ELR (cell line): ENCODE data around the gene ADAMTSL3.
A peak's percentile ranks its signal among the peaks of the same experiment; 100 is the strongest.
"Not testable (repeated sequence)": the region's sequence is repeated elsewhere in the genome, so short reads cannot be mapped to it uniquely, and the experiment has no call there.

ENCODE experiments used
- DNase-seq: peaks from one replicate; pipeline ENCODE4 v3.0.0-alpha.2; 2015; ENCODE audit warnings: low read depth

The ADAMTSL3 gene

GRCh38 chr15:84033793-84034553 lies 380.1 kb downstream of the ADAMTSL3 start:
- DNase-seq: no peak

- peak; percentile 4 for DNase-seq
Measured at GRCh38 chr15:84034578-84035398, 380.9 kb downstream of the ADAMTSL3 start.

GRCh38 chr15:84035399-84035766 lies 381.5 kb downstream of the ADAMTSL3 start:
- peak; percentile 40 for DNase-seq

GRCh38 chr15:84037301-84037700 lies 383.4 kb downstream of the ADAMTSL3 start:
- DNase-seq: no peak

- DNase-seq: not testable (repeated sequence)
Measured at GRCh38 chr15:84042434-84043056, 388.6 kb downstream of the ADAMTSL3 start.

- no peak for DNase-seq
Measured at GRCh38 chr15:84046064-84046637, 392.2 kb downstream of the ADAMTSL3 start.

GRCh38 chr15:84049480-84049879 lies 395.6 kb downstream of the ADAMTSL3 start:
- DNase-seq: not testable (repeated sequence)

GRCh38 chr15:84050076-84050475 lies 396.2 kb downstream of the ADAMTSL3 start:
- no peak for DNase-seq

- DNase-seq: not testable (repeated sequence)
Measured at GRCh38 chr15:84051146-84051545, 397.2 kb downstream of the ADAMTSL3 start.

- DNase-seq: not testable (repeated sequence)
Measured at GRCh38 chr15:84054544-84054943, 400.6 kb downstream of the ADAMTSL3 start.

- no peak for DNase-seq
Measured at GRCh38 chr15:84057714-84058331, 403.9 kb downstream of the ADAMTSL3 start.

- DNase-seq: not testable (repeated sequence)
Measured at GRCh38 chr15:84063674-84064073, 409.8 kb downstream of the ADAMTSL3 start.

- DNase-seq: not testable (repeated sequence)
Measured at GRCh38 chr15:84068674-84069073, 414.8 kb downstream of the ADAMTSL3 start.

- DNase-seq: not testable (repeated sequence)
Measured at GRCh38 chr15:84078038-84078437, 424.1 kb downstream of the ADAMTSL3 start.

GRCh38 chr15:84079325-84079884 lies 425.5 kb downstream of the ADAMTSL3 start:
- not testable (repeated sequence) for DNase-seq

- no peak for DNase-seq
Measured at GRCh38 chr15:84079885-84080777, 426.2 kb downstream of the ADAMTSL3 start.

GRCh38 chr15:84080778-84081084 lies 426.8 kb downstream of the ADAMTSL3 start:
- DNase-seq: peak; percentile 52

GRCh38 chr15:84081391-84082168 lies 427.7 kb downstream of the ADAMTSL3 start:
- DNase-seq: no peak

- DNase-seq: peak; percentile 34
Measured at GRCh38 chr15:84082739-84083138, 428.8 kb downstream of the ADAMTSL3 start.

GRCh38 chr15:84086071-84086470 lies 432.1 kb downstream of the ADAMTSL3 start:
- DNase-seq: not testable (repeated sequence)
